GM13976 (cell line): ENCODE measurements around the gene NRP2.
A peak's percentile ranks its signal among the peaks of the same experiment; 100 is the strongest.

ENCODE experiments used
- DNase-seq: peaks from one replicate; pipeline ENCODE4 v3.0.0; 2012; ENCODE audit warnings: low spot score
- CTCF ChIP-seq: IDR thresholded peaks from 2 replicates; pipeline ENCODE4 v1.5.1; 2012; ENCODE audit warnings: borderline replicate concordance, mild to moderate bottlenecking; ENCODE audit not compliant: insufficient read depth; ENCODE audit errors: extremely low read depth, missing control alignments, control extremely low read depth
- in situ Hi-C: fragments of 300-500 bp; cut with MboI; formaldehyde crosslinking; loops from one replicate; pipeline ENCODE4 v1.12.0; 2022; ENCODE audit warnings: low sequenced_read_pairs, mixed read lengths, inconsistent platforms; ENCODE audit not compliant: unreplicated experiment

NRP2 gene

DNA sequence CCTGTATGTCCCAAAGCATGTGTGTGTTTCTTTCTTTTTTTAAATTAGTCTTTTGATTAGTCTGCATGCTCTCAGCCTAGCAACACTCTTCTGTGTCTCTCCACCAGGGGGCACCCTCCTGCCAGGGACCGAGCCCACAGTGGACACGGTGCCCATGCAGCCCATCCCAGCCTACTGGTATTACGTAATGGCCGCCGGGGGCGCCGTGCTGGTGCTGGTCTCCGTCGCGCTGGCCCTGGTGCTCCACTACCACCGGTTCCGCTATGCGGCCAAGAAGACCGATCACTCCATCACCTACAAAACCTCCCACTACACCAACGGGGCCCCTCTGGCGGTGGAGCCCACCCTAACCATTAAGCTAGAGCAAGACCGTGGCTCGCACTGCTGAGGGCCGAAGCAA is 93.8 kb downstream of the NRP2 start:
- peak; percentile 70 for DNase-seq
- in situ Hi-C loops: no loop called here
- TF ChIP-seq CTCF: peak; percentile 56

- DNase-seq: no peak
- no peak for TF ChIP-seq CTCF
- in situ Hi-C loops: no loop called here
Observed at GRCh38 chr2:205776720-205777119, 94.4 kb downstream of the NRP2 start.

GRCh38 chr2:205778356-205778755 is 96.1 kb downstream of the NRP2 start:
- DNase-seq: no peak
- TF ChIP-seq CTCF: no peak
- in situ Hi-C loops: no loop called here

DNA sequence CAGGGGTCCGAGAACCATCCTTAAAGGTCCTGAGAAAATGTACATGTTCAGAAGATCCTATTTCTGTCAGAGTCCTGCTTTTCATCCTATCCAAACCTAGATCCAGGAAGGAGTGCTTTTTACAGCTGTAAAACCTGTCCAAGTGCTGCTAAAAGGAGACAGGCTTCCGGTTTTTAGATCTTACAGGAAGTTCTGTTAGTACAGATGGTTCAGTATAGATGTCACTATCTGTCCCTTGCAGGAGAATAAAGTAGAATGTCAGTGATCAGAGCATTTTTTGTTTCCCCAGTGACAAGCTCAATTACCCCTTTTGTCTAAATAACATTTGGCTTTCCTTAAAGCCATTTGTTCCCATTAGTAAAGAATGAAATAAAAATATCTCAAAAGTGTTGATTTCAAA is 98.3 kb downstream of the NRP2 start:
- in situ Hi-C loops: no loop called here
- DNase-seq: no peak
- TF ChIP-seq CTCF: no peak

DNA sequence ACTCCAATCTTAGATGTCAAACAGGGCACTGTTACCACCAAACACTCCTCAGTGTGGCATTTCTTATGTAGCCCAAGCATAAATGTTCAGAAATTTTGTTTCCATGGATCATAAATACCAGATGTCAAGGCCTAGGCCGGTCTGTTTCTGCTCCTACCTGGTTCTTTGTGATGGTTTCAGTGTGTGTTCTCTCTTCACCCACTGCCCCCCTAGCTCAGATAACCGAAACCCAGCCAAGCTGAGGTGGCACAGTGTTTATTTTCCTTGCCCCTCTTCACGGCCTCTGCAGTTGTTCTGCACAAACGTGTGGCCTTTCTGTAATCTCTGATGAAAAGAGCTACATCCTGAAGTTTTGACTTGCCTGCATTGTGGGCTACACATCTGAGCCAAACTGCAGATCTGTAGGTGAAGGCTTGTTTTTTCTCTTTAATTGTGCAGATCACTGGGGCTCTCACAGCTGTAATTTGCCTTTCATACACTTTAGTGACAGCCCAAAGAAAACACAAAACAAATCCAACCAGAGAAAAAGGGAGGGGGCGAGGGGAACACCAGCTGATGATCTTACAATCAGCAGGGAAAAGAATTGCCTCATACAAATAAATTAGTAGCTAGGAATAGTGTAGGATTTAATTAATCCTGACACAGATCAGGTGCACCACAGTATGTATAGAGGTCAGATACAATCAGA is 99.1 kb downstream of the NRP2 start:
- in situ Hi-C loops: no loop called here

GRCh38 chr2:205782941-205783340 is 100.6 kb downstream of the NRP2 start:
- in situ Hi-C loops: no loop called here
- DNase-seq: no peak
- TF ChIP-seq CTCF: no peak

More for the DNA sequence above, 99.1 kb downstream of the NRP2 start:
- DNase-seq: no peak
- TF ChIP-seq CTCF: no peak

DNA sequence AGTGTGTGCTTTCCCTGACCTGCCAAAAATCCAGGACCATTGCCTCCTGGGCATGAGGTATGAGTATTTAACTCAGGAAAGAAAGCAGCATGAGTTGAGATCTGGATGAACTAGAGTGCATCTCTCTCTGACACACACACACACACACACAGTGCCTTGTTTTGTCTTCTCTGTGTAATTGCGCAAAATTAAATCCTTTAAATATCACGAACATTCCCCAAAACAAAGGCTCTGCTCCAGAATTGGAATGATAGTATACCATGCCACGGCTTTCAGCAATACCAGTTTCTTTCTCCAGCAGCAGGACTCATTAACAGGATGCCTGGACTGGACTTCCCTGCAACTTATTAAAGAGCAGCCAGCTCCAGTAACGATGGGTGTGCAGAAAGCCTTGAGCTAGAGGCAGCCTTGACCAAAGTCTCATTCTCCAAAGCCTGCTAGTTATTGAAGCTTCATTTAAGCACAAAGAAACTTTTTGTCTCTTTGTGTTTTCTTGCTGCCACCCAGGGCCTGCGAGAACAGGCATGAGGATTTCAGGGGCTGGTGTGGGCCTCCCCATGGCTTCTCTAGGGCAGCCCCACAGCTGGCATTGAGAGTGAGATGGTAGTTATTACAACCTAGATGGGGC is 101.7 kb downstream of the NRP2 start:
- in situ Hi-C loops: no loop called here
- no peak for TF ChIP-seq CTCF
- DNase-seq: no peak
